Activated CD8-positive, alpha-beta memory T cell treated with anti-CD3 and anti-CD28 coated beads for 48 hours (primary cell): Measurements from ENCODE around the gene IRF2BP1.
A peak's percentile ranks its signal among the peaks of the same experiment; 100 is the strongest.

Experiments used
- DNase-seq, 3 experiments: peaks; one replicate each; pipeline ENCODE4 v3.0.0-alpha.2; 2020; ENCODE audit warnings: low read depth in 2 of 3, low spot score in 2 of 3

The IRF2BP1 gene

GRCh38 chr19:45885556-45886426 lies at the start of gene IRF2BP1:
IRF2BP1 (minus strand) TSS chr19:45886141; CDS start chr19:45885774, 367 bp downstream.
- peak; percentile 69 to 72 (median 69) for DNase-seq

DNA sequence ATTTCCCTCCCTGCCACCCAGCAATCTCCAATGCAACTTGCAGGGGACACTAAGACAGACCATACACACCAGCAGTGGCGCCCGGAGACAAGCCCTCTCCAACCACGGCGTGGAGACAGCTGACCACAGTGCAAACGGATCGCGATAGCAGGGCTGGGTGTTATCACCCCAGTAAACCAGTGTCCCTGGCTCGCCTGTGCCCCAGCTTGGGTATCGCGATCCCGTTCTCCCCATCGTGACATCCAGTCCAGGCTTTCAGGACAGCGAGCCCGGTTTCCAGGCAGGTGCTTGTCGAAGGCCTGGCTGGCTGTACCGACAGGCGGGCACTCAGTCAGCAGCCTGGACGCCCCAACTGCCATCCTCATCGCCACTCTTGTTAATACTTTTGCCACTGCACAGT lies 49.3 kb upstream of the IRF2BP1 start:
- DNase-seq: no peak

- DNase-seq: no peak
Observed at GRCh38 chr19:45934551-45935230, 48.8 kb upstream of the IRF2BP1 start.

DNA sequence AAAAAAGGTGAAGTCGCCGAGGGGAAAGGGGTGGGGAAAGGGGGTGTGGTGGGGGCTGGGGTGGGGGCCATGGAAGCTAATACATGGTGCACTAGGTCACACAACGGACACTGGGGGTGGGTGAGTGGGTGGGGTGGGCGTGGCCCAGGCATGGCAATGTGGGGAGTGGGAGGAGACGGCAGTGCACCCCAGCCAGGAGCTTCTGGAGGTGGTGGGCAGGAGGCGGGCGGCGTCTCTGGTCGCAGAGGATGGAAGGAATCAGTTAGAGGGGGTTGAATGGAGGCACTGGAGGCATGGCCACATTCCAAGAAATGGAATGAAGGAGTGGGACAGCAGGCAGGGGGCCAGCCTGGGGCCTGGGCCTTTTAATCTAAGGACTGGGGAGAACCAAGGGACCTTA lies 47.8 kb upstream of the IRF2BP1 start:
- DNase-seq: no peak

- no peak for DNase-seq
Observed at GRCh38 chr19:45931055-45931454, 45.1 kb upstream of the IRF2BP1 start.

DNA sequence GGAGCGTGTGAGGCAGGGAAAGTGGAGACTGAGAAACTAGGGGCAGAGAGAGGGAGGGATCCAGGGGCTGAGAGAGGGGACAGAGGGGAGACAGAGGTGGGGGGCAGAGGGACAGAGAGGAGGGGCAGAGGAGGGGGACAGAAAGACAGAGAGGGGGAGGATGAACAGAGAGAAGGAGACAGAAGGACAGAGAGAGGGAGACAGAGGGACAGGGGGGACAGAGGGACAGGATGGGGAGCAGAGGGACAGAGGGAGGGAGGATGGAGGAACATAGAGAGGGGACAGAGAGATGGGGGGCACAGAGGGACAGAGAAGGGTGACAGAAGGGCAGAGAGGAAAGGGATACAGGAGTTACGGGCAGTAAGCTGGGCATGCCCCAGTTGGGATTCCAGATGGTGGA lies 43.3 kb upstream of the IRF2BP1 start:
- no peak for DNase-seq

DNA sequence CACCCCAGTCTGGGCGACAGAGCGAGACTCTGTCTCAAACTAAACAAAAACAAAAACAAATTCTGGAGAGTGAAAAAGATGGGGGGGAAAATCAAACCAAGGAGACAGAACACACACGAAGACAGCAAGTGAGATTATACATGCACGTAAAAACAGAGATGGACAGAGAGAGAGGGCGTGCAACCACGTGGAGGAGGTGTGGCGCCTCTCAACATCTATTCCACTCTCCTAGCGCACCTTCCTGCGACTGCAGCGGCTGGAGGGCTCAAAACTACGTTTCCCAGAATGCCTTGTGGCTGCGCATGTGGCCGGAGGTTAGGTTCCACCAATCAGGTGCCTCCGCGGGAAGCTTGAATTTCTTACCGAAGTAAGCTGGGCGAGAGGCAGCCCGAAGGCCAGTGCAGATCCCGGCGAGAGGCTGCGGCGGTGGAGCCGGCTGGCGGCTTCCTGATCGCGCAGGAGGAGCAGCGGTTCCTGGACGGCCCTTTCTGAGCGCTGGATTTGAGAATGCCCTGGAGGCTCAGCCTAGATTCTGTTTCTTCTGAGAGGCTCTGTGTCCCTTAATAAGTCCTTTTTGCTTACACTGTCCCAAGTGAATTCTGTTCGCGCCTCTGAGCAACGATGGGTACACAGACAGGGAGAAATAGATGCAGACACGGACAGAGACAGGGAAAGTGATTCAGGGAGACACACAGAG lies 41.8 kb upstream of the IRF2BP1 start:
- DNase-seq: peak; percentile 49 to 62 (median 57)

- no peak for DNase-seq
Observed at GRCh38 chr19:45924891-45925447, 39.0 kb upstream of the IRF2BP1 start.

DNA sequence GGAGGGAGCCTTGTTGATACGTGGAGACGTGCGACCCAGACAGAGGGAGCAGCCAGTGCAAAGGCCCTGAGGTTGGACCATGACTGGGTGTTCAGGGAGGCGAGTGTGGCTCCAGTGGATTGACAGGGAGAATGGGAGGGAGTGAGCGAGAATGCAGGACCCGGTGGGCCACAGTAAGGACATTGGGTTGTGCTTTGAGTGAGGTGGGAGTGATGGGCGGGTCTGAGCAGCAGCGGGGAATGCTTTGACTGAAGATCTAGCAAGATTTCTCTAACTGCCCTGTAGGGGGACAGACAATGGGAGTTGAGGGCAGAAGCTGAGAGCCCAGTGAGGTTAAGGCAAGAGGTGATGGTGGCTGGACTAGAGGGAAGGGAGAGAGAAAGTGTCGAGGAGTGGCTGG lies 36.3 kb upstream of the IRF2BP1 start:
- no peak for DNase-seq

DNA sequence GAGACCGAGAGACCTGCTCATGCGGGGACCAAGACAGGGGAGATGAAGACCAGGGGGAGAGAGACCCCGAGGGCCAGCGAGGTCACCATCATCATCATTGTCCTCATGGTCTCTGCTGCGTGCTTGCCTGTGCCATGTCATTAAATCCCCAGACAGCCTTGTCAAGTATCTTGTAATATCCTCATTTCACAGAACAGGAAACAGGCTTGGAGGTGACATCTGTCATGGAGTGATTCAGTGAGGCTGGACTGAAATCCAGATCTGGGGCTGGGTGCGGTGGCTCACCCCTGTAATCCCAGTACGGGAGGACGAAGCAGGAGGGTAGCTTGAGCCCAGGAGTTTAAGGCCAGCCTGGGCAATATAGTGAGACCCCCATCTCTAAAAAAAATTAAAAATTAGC lies 34.5 kb upstream of the IRF2BP1 start:
- no peak for DNase-seq

- no peak for DNase-seq
Observed at GRCh38 chr19:45919678-45920077, 33.7 kb upstream of the IRF2BP1 start.

DNA sequence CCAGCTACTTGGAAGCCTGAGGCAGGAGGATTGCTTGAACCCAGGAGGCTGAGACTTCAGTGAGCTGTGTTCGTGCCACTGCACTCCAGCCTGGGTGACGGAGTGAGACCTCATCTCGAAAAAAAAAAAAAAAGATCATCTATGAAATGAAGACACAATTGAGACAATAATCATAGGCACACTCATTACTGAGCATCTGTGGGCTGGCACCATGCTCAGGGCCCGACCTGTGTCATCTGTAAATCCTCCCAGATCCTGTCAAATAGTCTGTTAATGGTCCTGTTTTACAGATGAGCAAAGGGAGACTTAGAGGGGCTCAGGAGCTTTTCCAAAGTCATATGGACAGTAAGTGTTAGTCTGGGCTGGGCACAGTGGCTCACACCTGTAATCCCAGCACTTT lies 32.8 kb upstream of the IRF2BP1 start:
- DNase-seq: no peak

DNA sequence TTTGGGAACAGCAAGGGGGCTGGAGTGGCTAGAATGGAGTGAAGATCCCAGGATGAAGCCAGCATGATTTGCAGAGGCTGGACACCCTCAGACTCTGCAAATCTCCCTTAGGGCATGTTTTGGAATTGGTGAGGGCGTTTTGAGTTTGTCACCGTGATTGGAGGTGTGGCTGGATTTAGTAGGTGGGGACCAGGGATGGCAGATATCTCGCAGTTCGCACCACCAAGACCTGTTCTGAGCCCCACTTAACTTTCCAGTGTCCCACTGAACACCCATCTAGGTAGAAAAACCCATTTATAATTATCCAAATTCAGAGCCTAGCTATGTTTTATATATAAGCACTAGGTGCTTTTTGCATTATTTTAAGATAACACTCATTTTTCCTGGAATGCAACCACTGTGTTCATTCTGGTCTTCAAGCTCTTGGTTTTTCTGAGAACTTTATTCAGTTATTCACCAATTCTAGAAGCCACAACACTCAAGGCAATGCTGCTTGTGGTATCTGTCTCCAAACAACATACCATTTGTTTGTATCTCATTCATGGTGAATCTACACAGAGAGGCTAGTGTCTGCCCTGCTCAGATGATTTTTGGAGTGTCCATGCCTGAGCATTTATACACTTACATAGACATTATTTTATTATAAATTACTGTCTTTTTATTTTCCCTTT lies 31.6 kb upstream of the IRF2BP1 start:
- no peak for DNase-seq

DNA sequence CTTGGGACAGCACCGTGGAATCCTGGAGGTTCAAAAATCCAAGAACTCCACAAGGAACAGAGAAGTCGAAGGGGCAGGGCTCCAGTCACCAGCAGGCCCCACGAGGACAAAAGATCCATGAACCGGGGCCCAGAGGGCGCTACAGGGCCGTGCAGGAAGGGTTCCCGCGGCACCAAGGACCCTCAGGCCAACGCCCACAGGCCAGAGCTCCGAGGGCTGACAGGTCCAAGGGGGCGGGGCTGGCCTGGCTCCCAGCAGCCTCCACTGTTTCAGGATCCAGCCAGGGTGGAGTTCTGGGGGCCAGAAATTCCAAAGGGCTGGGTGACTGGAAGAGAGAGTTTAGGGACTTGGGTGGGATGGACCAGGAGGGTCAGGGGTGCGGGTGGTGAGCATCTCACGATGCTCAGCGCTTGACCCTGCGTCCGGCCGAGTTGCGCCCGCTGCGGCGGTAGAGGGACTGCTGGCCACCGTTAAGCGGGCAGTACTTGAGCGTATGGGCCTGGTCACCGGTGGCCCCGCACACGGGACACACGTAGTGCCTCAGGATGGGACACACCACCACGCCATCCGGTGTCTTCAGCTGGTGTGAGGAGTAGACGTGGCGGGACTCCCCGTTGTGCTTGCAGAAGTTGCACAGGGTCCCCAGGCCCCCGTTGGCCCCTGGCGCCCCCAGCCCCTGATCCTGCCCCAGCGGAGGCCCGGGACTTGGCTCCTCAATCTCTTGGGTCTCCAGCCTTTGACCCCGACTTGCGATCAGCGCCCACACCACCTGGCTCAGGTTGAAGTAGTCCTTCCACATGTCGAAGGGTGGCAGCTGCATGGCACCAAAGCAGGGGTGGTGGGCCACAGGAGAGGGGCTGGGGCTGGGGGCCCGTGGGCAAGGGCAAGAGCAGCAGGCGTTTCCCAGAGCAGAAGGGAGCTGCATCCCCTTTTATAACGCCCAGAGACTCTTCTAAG lies 28.2 kb upstream of the IRF2BP1 start, which contains the start of gene NANOS2:
Gene NANOS2 (minus strand): TSS at position 905 of the 957 bp plus-strand sequence. CDS start 85 bp downstream, at position 820.
- DNase-seq: no peak

DNA sequence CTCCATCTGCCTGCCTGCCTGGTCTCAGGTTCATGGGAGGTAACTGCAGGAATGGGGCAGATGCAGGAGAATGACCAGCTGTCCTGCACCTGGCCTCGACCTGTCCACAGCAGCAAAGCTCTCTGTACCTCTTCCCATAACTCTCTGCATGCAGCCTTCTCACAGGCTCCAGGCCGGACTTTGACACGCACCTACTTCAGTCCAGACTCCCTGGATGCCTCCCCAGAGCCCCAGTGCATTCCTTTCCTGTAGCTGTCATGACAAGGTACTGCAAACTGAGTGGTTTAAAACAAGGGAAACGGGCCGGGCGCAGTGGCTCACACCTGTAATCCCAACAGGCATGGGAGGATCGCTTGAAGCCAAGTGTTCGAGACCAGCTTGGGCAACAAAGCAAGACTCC lies 25.4 kb upstream of the IRF2BP1 start:
- no peak for DNase-seq

DNA sequence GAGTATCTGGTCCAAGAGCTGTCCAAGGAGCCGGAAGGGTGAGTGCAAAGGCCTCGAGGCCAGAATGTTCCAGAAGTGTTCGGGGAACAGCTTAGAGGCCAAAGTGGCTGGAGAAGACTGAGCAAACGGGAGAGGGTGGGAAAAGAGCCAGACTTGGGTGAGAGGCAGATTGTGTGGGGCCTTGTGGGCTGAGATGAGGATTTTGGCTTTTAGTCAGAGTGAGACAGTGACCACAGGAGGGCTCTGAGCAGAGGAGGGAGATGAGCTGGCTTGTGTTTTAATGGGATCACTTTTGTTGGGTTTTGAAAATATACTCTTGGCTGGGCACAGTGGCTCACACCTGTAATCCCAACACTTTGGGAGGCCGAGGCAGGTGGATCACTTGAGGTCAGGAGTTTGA lies 23.0 kb upstream of the IRF2BP1 start:
- DNase-seq: no peak

- DNase-seq: no peak
Observed at GRCh38 chr19:45906221-45906620, 20.3 kb upstream of the IRF2BP1 start.

GRCh38 chr19:45905011-45905410 lies 19.1 kb upstream of the IRF2BP1 start:
- no peak for DNase-seq
